Transverse colon (tissue), 4 donors: ENCODE data around the gene DLG2. TPM values are rescaled to one million over a fixed set of nuclear protein-coding genes. Genes with fewer than 3 reads are reported as not detected.
"Not testable (repeated sequence)": the region's sequence is repeated elsewhere in the genome, so short reads cannot be mapped to it uniquely, and the experiment has no call there.

Experiments
- DNase-seq: peaks from one replicate; pipeline ENCODE4 v3.0.0-alpha.2; 2019
- H3K27ac ChIP-seq, 4 donors: fragments of 200-600 bp; sonication (generic); 2 replicates each; pipeline ENCODE4 v1.5.1; 2016 to 2018; ENCODE audit warnings: inconsistent platforms in 4 of 4
- H3K27me3 ChIP-seq: fragments of 200-600 bp; sonication (generic); 2 replicates; pipeline ENCODE4 v1.5.1; 2017; ENCODE audit warnings: inconsistent platforms
- H3K36me3 ChIP-seq, 4 donors: fragments of 200-600 bp; sonication (generic); 2 replicates each; pipeline ENCODE4 v1.5.1; 2017 to 2019; ENCODE audit warnings: inconsistent platforms in 4 of 4
- H3K4me1 ChIP-seq, 4 donors: fragments of 200-600 bp; sonication (generic); 2 replicates each; pipeline ENCODE4 v1.5.1; 2017 to 2020; ENCODE audit warnings: inconsistent platforms in 4 of 4
- H3K4me3 ChIP-seq, 4 donors: fragments of 200-600 bp; sonication (generic); 1 replicate in 1 of 4; 2 replicates in 3 of 4; pipeline versions ENCODE4 v1.5.1 to v1.6.1; 2017 to 2019; ENCODE audit warnings: inconsistent platforms in 4 of 4
- H3K9me3 ChIP-seq, 2 donors: fragments of 200-600 bp; sonication (generic); 2 replicates each; pipeline ENCODE4 v1.5.1; 2017 to 2019; ENCODE audit warnings: inconsistent platforms in 2 of 2
- EP300 ChIP-seq: sonication (generic); formaldehyde crosslinking; IDR thresholded peaks from one replicate; pipeline ENCODE4 v1.6.1; 2017; ENCODE audit warnings: antibody characterized with exemption, low read depth
- POLR2A ChIP-seq: fragments of 450-650 bp; IDR thresholded peaks from one replicate; pipeline ENCODE4 v1.6.1; 2016; ENCODE audit warnings: antibody characterized with exemption, mild to moderate bottlenecking, moderate library complexity
- POLR2AphosphoS5 ChIP-seq, 3 donors: sonication (generic); formaldehyde crosslinking; IDR thresholded peaks; one replicate each; pipeline ENCODE4 v1.6.1; 2016; ENCODE audit warnings: antibody characterized with exemption in 3 of 3
- WGBS, 2 donors: methylation state at CpG; one replicate each; pipeline ENCODE4 v1.1.5; 2018; ENCODE audit warnings: low coverage in 1 of 2; 5-methylcytosine and 5-hydroxymethylcytosine counted together
- in situ Hi-C, 4 donors: fragments of 200-750 bp; cut with MboI; loops; one replicate each; pipeline versions ENCODE4 v1.15.0 to v1.15.1; 2017; ENCODE audit warnings: low sequenced_read_pairs in 3 of 4, low pct_ligation_motif_present in 1 of 4, low pct_unique_long_range_greater_than_20kb in 1 of 4
- intact Hi-C: fragments of 100-400 bp; cut with DNase I; formaldehyde crosslinking; loops from one replicate; pipeline ENCODE4 v1.15.1; 2023; ENCODE audit warnings: low total_unique reads
- total RNA-seq, 4 donors: library from RNA; depleted of rRNA; stranded (reverse); fragments of >200 nt; gene quantifications; one replicate each; pipeline ENCODE4 v1.1.0, GENCODE V29; 2016
- TF ChIP-seq, protein P1 (sequence below), 5 experiments: fragments of 200-600 bp in 3 of 5; fragments of 450-650 bp in 2 of 5; sonication (generic) in 3 of 5; IDR thresholded peaks; 1 replicate in 2 of 5; 2 replicates in 3 of 5; pipeline ENCODE4 v1.5.1; 2016 to 2017; ENCODE audit warnings: antibody characterized with exemption in 5 of 5, inconsistent platforms in 3 of 5, mild to moderate bottlenecking in 2 of 5, moderate library complexity in 1 of 5

The DLG2 gene
- total RNA-seq, 4 donors from 2014 or later = 1.9 to 28.3 (median 3.7) TPM

DNA sequence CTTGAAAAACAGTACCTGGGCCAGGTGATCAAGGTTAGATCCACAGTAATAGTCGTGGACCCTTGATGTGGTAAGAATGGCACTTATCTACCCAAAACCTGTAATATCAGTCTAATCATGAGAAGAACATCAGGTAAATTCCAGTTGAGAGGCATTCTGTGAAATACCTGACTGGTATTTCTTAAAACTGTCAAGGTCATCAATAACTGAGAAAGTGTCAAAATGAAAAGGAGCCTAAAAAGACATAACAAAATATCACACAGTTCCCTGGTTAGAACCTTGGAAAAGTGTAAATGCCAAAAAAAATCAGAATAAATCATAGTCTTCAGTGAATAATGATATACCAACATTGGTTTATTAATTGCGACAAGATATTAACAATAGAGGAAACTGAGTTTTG, 2185.5 kb downstream of the DLG2 start:
- no peaks in the 10 kb centered on the region for H3K4me1 ChIP-seq
- TF ChIP-seq EP300 (no peak), POLR2AphosphoS5 (IDR thresholded peaks at IDR 0.05) (no peak), POLR2A (no peak)
- TF ChIP-seq, protein P1, sequence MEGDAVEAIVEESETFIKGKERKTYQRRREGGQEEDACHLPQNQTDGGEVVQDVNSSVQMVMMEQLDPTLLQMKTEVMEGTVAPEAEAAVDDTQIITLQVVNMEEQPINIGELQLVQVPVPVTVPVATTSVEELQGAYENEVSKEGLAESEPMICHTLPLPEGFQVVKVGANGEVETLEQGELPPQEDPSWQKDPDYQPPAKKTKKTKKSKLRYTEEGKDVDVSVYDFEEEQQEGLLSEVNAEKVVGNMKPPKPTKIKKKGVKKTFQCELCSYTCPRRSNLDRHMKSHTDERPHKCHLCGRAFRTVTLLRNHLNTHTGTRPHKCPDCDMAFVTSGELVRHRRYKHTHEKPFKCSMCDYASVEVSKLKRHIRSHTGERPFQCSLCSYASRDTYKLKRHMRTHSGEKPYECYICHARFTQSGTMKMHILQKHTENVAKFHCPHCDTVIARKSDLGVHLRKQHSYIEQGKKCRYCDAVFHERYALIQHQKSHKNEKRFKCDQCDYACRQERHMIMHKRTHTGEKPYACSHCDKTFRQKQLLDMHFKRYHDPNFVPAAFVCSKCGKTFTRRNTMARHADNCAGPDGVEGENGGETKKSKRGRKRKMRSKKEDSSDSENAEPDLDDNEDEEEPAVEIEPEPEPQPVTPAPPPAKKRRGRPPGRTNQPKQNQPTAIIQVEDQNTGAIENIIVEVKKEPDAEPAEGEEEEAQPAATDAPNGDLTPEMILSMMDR (IDR thresholded peaks at IDR 0.05) = no peak
- in situ Hi-C loops = no loop called here
- WGBS, 2 donors = 88 to 89% methylated on average over 2 of the region's 2 CpGs
- no peaks in the 10 kb centered on the region for H3K9me3 ChIP-seq
- no peak overlapping the region for H3K4me3 ChIP-seq
- no peak overlapping the region for H3K27ac ChIP-seq
- DNase-seq = no peak
- H3K36me3 ChIP-seq = no peaks in the 10 kb centered on the region
- intact Hi-C loops = no loop called here
- H3K27me3 ChIP-seq = no peaks in the 10 kb centered on the region

- no peaks in the 10 kb centered on the region for H3K27me3 ChIP-seq
- TF ChIP-seq, protein P1 (IDR thresholded peaks at IDR 0.05) = no peak
- no peak for TF ChIP-seq EP300
- TF ChIP-seq POLR2A = no peak
- TF ChIP-seq POLR2AphosphoS5 (IDR thresholded peaks at IDR 0.05) = no peak
- H3K4me1 ChIP-seq = no peaks in the 10 kb centered on the region
- H3K27ac ChIP-seq = no peak overlapping the region
- WGBS, 2 donors = 31 to 73% methylated on average over 3 to 4 of the region's 4 CpGs
- no peak overlapping the region for H3K4me3 ChIP-seq
- no peaks in the 10 kb centered on the region for H3K36me3 ChIP-seq
- no peak for DNase-seq
- in situ Hi-C loops (no loop called here), intact Hi-C loops (no loop called here)
- H3K9me3 ChIP-seq = no peaks in the 10 kb centered on the region
Observed at GRCh38 chr11:83441171-83441570, 2186.0 kb downstream of the DLG2 start.

DNA sequence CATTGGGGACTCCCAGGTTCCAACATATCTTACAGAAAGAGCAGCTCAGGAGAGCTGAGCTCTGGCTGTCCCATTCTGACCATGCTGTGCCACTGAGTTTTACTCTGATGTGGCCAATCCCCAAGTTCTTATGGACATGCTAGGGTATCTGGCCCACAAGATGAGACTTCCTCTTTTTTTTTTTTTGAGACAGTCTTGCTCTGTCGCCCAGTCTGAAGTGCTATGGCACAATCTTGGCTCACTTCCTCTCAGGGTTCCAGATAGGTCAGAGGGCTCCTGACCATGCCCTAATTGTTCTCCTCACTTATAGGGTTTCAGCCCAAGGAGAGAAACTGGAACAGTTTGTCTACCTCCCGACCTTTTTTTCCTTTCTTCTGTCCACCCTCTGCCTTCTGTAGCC, 2188.7 kb downstream of the DLG2 start:
- no peaks in the 10 kb centered on the region for H3K9me3 ChIP-seq
- DNase-seq = no peak
- no peaks in the 10 kb centered on the region for H3K36me3 ChIP-seq
- H3K4me3 ChIP-seq = no peak overlapping the region
- TF ChIP-seq EP300 = no peak
- intact Hi-C loops (no loop called here), in situ Hi-C loops (no loop called here)
- 36 to 50% methylated on average over 2 of the region's 2 CpGs for WGBS, 2 donors
- no peaks in the 10 kb centered on the region for H3K27me3 ChIP-seq
- no peak overlapping the region for H3K27ac ChIP-seq
- H3K4me1 ChIP-seq = no peaks in the 10 kb centered on the region

DNA sequence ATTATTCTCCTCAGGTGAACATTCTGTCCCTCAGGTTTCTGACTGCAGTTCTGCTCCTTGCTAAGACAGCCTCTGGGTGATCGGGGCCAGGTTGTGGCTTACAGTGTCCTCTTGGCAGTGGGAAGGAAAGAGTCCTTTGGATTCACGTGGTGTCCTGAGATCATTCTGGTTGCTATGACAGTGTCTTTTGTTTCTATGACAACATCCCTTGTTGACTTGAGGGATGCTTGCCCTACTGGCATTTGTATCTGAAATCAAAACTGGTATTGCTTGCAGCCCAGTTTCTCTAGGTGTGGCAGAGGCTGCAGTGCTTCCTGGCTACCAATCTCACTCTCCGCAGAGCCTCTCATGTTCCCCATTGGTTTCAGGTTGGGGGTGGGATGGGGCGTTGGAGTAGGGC, 2189.2 kb downstream of the DLG2 start:
- H3K27me3 ChIP-seq = no peaks in the 10 kb centered on the region
- no peaks in the 10 kb centered on the region for H3K4me1 ChIP-seq
- no peaks in the 10 kb centered on the region for H3K9me3 ChIP-seq
- DNase-seq = no peak
- in situ Hi-C loops (no loop called here), intact Hi-C loops (no loop called here)
- no peak overlapping the region for H3K27ac ChIP-seq
- WGBS, 2 donors = 25 to 71% methylated on average over 1 to 4 of the region's 4 CpGs
- TF ChIP-seq, protein P1 (IDR thresholded peaks at IDR 0.05) = no peak
- TF ChIP-seq EP300 = no peak
- TF ChIP-seq POLR2A = no peak
- TF ChIP-seq POLR2AphosphoS5 (IDR thresholded peaks at IDR 0.05) = no peak
- no peak overlapping the region for H3K4me3 ChIP-seq
- H3K36me3 ChIP-seq = no peaks in the 10 kb centered on the region

DNA sequence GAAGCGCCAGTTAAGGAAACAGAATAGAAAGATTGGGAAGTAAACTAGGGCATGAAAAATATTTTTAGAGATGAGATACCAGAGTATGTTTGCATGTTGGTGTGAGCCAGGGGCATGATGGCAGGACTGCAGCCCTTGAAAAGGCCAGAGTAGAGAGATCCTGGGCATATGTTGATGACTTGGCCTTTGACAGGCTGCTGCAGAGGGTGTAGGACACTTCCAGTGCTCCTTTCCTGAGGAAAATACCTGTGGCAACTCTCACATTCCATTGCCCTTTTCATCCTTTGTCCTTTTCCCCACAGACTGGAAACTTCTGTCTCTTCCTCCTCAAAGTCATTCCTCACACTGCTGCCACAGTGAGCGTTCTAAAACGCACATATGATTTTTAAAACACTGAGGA, 2190.3 kb downstream of the DLG2 start:
- Histone ChIP-seq H3K27me3 (no peaks in the 10 kb centered on the region), H3K9me3 (no peaks in the 10 kb centered on the region), H3K27ac (no peak overlapping the region), H3K36me3 (no peaks in the 10 kb centered on the region), H3K4me1 (no peaks in the 10 kb centered on the region), H3K4me3 (no peak overlapping the region)
- 91 to 97% methylated on average over 3 of the region's 3 CpGs for WGBS, 2 donors
- in situ Hi-C loops = no loop called here
- intact Hi-C loops = no loop called here
- TF ChIP-seq, protein P1 (IDR thresholded peaks at IDR 0.05) = no peak
- TF ChIP-seq POLR2A (no peak), POLR2AphosphoS5 (IDR thresholded peaks at IDR 0.05) (no peak), EP300 (no peak)
- no peak for DNase-seq

GRCh38 chr11:83434812-83435211, 2192.3 kb downstream of the DLG2 start:
- in situ Hi-C loops, H3K4me3 ChIP-seq, H3K4me1 ChIP-seq, intact Hi-C loops, H3K27me3 ChIP-seq, DNase-seq, H3K36me3 ChIP-seq, H3K27ac ChIP-seq, H3K9me3 ChIP-seq: not testable (repeated sequence)
- WGBS, 2 donors = 77% methylated on average over 6 of the region's 6 CpGs; no CpG with 5 or more reads in 1 of the 2 donors
